SU-DHL-6 (cell line): ENCODE measurements around the gene GALR1.

Source experiments
- H2AFZ ChIP-seq: fragments of 200-600 bp; sonication (generic); 2 replicates; pipeline ENCODE4 v1.6.1; 2014; ENCODE audit warnings: low read depth, mild to moderate bottlenecking, moderate library complexity, mixed read lengths, antibody characterized with exemption, low read length; ENCODE audit not compliant: severe bottlenecking
- H3F3A ChIP-seq: fragments of 200-600 bp; shearing (Covaris generic); 2 replicates; pipeline ENCODE4 v1.6.0; 2016; ENCODE audit warnings: antibody characterized with exemption, mild to moderate bottlenecking; ENCODE audit not compliant: insufficient read depth
- H3K27ac ChIP-seq: fragments of 200-600 bp; sonication (generic); 2 replicates; pipeline ENCODE4 v1.5.1; 2016; ENCODE audit warnings: low read depth, mild to moderate bottlenecking, low read length, moderate library complexity, mixed read lengths
- H3K27me3 ChIP-seq: fragments of 200-600 bp; sonication (generic), shearing (Covaris generic); 2 replicates; pipeline ENCODE4 v1.6.0; 2014; ENCODE audit warnings: mild to moderate bottlenecking, low read length
- H3K36me3 ChIP-seq: fragments of 200-600 bp; sonication (generic); 2 replicates; pipeline ENCODE4 v1.6.1; 2014; ENCODE audit warnings: mild to moderate bottlenecking, low read length, mixed read lengths
- H3K4me2 ChIP-seq: fragments of 300-600, 200-600 bp; shearing (Covaris generic), sonication (generic); 2 replicates; pipeline ENCODE4 v1.6.0; 2014; ENCODE audit warnings: low read length, low read depth, mild to moderate bottlenecking; ENCODE audit not compliant: poor library complexity, severe bottlenecking
- H3K4me3 ChIP-seq: fragments of 200-600 bp; sonication (generic); 2 replicates; pipeline ENCODE4 v1.5.1; 2014; ENCODE audit warnings: antibody characterized with exemption, low read length, mild to moderate bottlenecking, mixed read lengths; ENCODE audit not compliant: insufficient read depth, poor library complexity, severe bottlenecking
- H3K79me2 ChIP-seq: fragments of 200-600 bp; sonication (generic); 2 replicates; pipeline ENCODE4 v1.6.1; 2014; ENCODE audit warnings: mild to moderate bottlenecking, low read length, moderate library complexity; ENCODE audit not compliant: insufficient read depth
- H3K9ac ChIP-seq: fragments of 200-600 bp; sonication (generic); 2 replicates; pipeline ENCODE4 v1.7.0; 2014; ENCODE audit warnings: mild to moderate bottlenecking, low read length
- H3K9me2 ChIP-seq: fragments of 200-600 bp; sonication (generic); replicated peaks from 2 replicates; pipeline ENCODE4 v1.6.1; 2014; ENCODE audit warnings: low read length; ENCODE audit not compliant: insufficient read depth
- H3K9me3 ChIP-seq: fragments of 200-600 bp; sonication (generic); 2 replicates; pipeline ENCODE4 v1.6.1; 2014; ENCODE audit warnings: low read length, mixed read lengths; ENCODE audit not compliant: insufficient read depth
- H4K20me1 ChIP-seq: fragments of 200-600 bp; sonication (generic); 2 replicates; pipeline ENCODE4 v1.6.1; 2014; ENCODE audit warnings: low read depth, mild to moderate bottlenecking, antibody characterized with exemption, low read length, moderate library complexity, mixed read lengths
- CTCF ChIP-seq: fragments of 200-600 bp; sonication (generic); IDR thresholded peaks from one replicate; pipeline ENCODE4 v1.5.1; 2017; ENCODE audit warnings: antibody characterized with exemption, mild to moderate bottlenecking, low read length, moderate library complexity; ENCODE audit not compliant: insufficient read depth, poor library complexity, severe bottlenecking
- EZH2phosphoT487 ChIP-seq: fragments of 200-600 bp; sonication (generic), shearing (Covaris generic); conservative IDR thresholded peaks from 2 replicates; pipeline ENCODE4 v1.6.1; 2018; ENCODE audit warnings: mild to moderate bottlenecking, antibody characterized with exemption, low read length, moderate library complexity, mixed read lengths

Gene GALR1

GRCh38 chr18:77254711-77255405, 5.2 kb downstream of the GALR1 start:
- Histone ChIP-seq H2AFZ (no peak overlapping the region), H3K9me3 (peaks cover 10% of the 10 kb centered on the region; the same call in 1 of the 2 replicates)

GRCh38 chr18:77255426-77256105, 5.9 kb downstream of the GALR1 start:
- no peak overlapping the region for H2AFZ ChIP-seq
- no peak overlapping the region for H3K27ac ChIP-seq
- peaks cover 2% of the 10 kb centered on the region; the same call in 1 of the 2 replicates for H3K27me3 ChIP-seq
- no peaks in the 10 kb centered on the region for H3K79me2 ChIP-seq
- no peak overlapping the region for H3K4me2 ChIP-seq
- H3K9me3 ChIP-seq = peaks cover 10% of the 10 kb centered on the region; the same call in 1 of the 2 replicates
- H3K9ac ChIP-seq = no peak overlapping the region
- no peaks in the 10 kb centered on the region for H3K9me2 ChIP-seq
- H4K20me1 ChIP-seq = no peaks in the 10 kb centered on the region
- H3K36me3 ChIP-seq = no peaks in the 10 kb centered on the region
- TF ChIP-seq EZH2phosphoT487 (no peak), CTCF (no peak)
- H3K4me3 ChIP-seq = no peak overlapping the region
- no peaks in the 10 kb centered on the region for H3F3A ChIP-seq

More at GRCh38 chr18:77254711-77255405, 5.2 kb downstream of the GALR1 start:
- Histone ChIP-seq H3K4me2 (no peak overlapping the region), H3K27me3 (peaks cover 2% of the 10 kb centered on the region; the same call in 1 of the 2 replicates), H3K36me3 (no peaks in the 10 kb centered on the region), H3K9me2 (no peaks in the 10 kb centered on the region), H3K79me2 (no peaks in the 10 kb centered on the region), H3K9ac (no peak overlapping the region), H3K4me3 (no peak overlapping the region), H3F3A (no peaks in the 10 kb centered on the region), H4K20me1 (no peaks in the 10 kb centered on the region), H3K27ac (no peak overlapping the region)
- TF ChIP-seq EZH2phosphoT487 = no peak
- no peak for TF ChIP-seq CTCF

- H3K9me2 ChIP-seq = no peaks in the 10 kb centered on the region
- peaks cover 4% of the 10 kb centered on the region; the same call in 1 of the 2 replicates for H3K9me3 ChIP-seq
- H3K9ac ChIP-seq = no peak overlapping the region
- H3K4me2 ChIP-seq = no peak overlapping the region
- no peaks in the 10 kb centered on the region for H3K36me3 ChIP-seq
- no peak overlapping the region for H3K27ac ChIP-seq
- no peaks in the 10 kb centered on the region for H3K79me2 ChIP-seq
- TF ChIP-seq EZH2phosphoT487 (no peak), CTCF (no peak)
- H3K4me3 ChIP-seq = no peak overlapping the region
- H3K27me3 ChIP-seq = no peaks in the 10 kb centered on the region
- H2AFZ ChIP-seq = no peak overlapping the region
- H3F3A ChIP-seq = no peaks in the 10 kb centered on the region
- no peaks in the 10 kb centered on the region for H4K20me1 ChIP-seq
Measured at GRCh38 chr18:77262643-77263465, 13.2 kb downstream of the GALR1 start.
